HepG2 (cell line): ENCODE measurements around the gene PFKL. TPM values are rescaled to one million over a fixed set of nuclear protein-coding genes. Genes with fewer than 3 reads are reported as not detected.
"Not testable (repeated sequence)": the region's sequence is repeated elsewhere in the genome, so short reads cannot be mapped to it uniquely, and the experiment has no call there.

Experiments used
- ATAC-seq: fragments of 200-7000 bp; cut with Tn5 transposase; 3 replicates; pipeline ENCODE4 v1.9.1; 2020; ENCODE audit warnings: mild to moderate bottlenecking, moderate library complexity
- BruUV-seq: library from RNA; stranded (reverse); fragments of 400-500 nt; replicated peaks from 2 replicates; lab custom pipeline; 2021; lab: Mats Ljungman, UMichigan
- CTCF ChIA-PET: fragments of 300-600 bp; formaldehyde crosslinking; extraction: SDS; loops from one replicate; lab custom pipeline; 2021; ENCODE audit warnings: low total read pairs, inconsistent platforms, low intra/inter-chr PET ratio; lab: Yijun Ruan, JAX
- POLR2A ChIA-PET: fragments of 350-600 bp; sonication (Branson Sonifier 250); formaldehyde crosslinking; loops from one replicate; lab custom pipeline; 2020; ENCODE audit warnings: antibody characterized with exemption, inconsistent platforms; lab: Yijun Ruan, JAX
- DNase-seq: peaks from one replicate; pipeline ENCODE4 v3.0.0-alpha.2; 2015; ENCODE audit warnings: low spot score
- FAIRE-seq: peaks from 3 replicates; lab custom pipeline; 2011; peaks lifted over from hg19 to GRCh38; lab: Jason Lieb, UNC
- H2AFZ ChIP-seq: one replicate; pipeline ENCODE4 v1.6.1; 2011; ENCODE audit warnings: low read length, inconsistent platforms
- H3K27ac ChIP-seq: fragments of 300-600 bp; 3 replicates; pipeline ENCODE4 v1.8.0; 2011; ENCODE audit warnings: mixed run types, mild to moderate bottlenecking, mixed read lengths, low read length, inconsistent platforms; ENCODE audit not compliant: insufficient read depth; ENCODE audit errors: extremely low read length
- H3K27me3 ChIP-seq, 2 experiments: fragments of 200-600 bp in 1 of 2; 2 replicates in 1 of 2; 3 replicates in 1 of 2; pipeline versions ENCODE4 v1.6.0 to v1.8.0; 2011; ENCODE audit warnings: low read length in 2 of 2, mild to moderate bottlenecking in 2 of 2, moderate library complexity in 2 of 2, inconsistent platforms in 1 of 2; ENCODE audit not compliant: insufficient read depth in 2 of 2, control insufficient read depth in 1 of 2
- H3K36me3 ChIP-seq, 2 experiments: fragments of 200-600 bp in 1 of 2; replicated peaks in 1 of 2; 2 replicates in 1 of 2; 3 replicates in 1 of 2; pipeline versions ENCODE4 v1.5.1 to v1.8.0; 2011; ENCODE audit warnings: low read length in 2 of 2, inconsistent platforms in 1 of 2; ENCODE audit not compliant: insufficient read depth in 2 of 2, control insufficient read depth in 1 of 2
- H3K4me1 ChIP-seq: 2 replicates; pipeline ENCODE4 v1.5.1; 2012; ENCODE audit warnings: low read length, inconsistent platforms; ENCODE audit not compliant: insufficient read depth
- H3K4me2 ChIP-seq: 2 replicates; pipeline ENCODE4 v1.6.0; 2011; ENCODE audit warnings: low read depth, low read length, inconsistent platforms
- H3K4me3 ChIP-seq, 3 experiments: fragments of 200-600 bp in 1 of 3; sonication (generic), shearing (Covaris generic) in 1 of 3; replicated peaks in 1 of 3; 2 replicates each; pipeline ENCODE4 v1.5.1; 2011 to 2016; ENCODE audit warnings: low read length in 3 of 3, inconsistent platforms in 2 of 3, low read depth in 2 of 3, mild to moderate bottlenecking in 2 of 3, control low read depth in 1 of 3, mixed read lengths in 1 of 3; ENCODE audit not compliant: insufficient read depth in 1 of 3
- H3K79me2 ChIP-seq: one replicate; pipeline ENCODE4 v1.6.1; 2011; ENCODE audit warnings: low read length, inconsistent platforms; ENCODE audit not compliant: insufficient read depth
- H3K9ac ChIP-seq: 2 replicates; pipeline ENCODE4 v1.6.0; 2011; ENCODE audit warnings: mild to moderate bottlenecking, low read depth, low read length, inconsistent platforms; ENCODE audit not compliant: insufficient read depth
- H3K9me3 ChIP-seq: 2 replicates; pipeline ENCODE4 v1.5.1; 2012; ENCODE audit warnings: mild to moderate bottlenecking, low read length
- H4K20me1 ChIP-seq: 2 replicates; pipeline ENCODE4 v1.6.0; 2011; ENCODE audit warnings: inconsistent platforms, mild to moderate bottlenecking, low read length, moderate library complexity; ENCODE audit not compliant: insufficient read depth
- ARID2 ChIP-seq: sonication (generic); formaldehyde crosslinking; IDR thresholded peaks from 2 replicates; pipeline ENCODE4 v1.8.1; 2022; ENCODE audit warnings: mild to moderate bottlenecking, missing genetic modification reagents, borderline replicate concordance
- FOXA3 ChIP-seq: IDR thresholded peaks from 2 replicates; pipeline ENCODE4 v1.6.1; 2016; ENCODE audit warnings: missing genetic modification reagents, missing compliant biosample characterization
- HIVEP1 ChIP-seq: sonication (generic); formaldehyde crosslinking; IDR thresholded peaks from 2 replicates; pipeline ENCODE4 v1.4.0; 2020; ENCODE audit warnings: mild to moderate bottlenecking, missing genetic modification reagents
- KDM2A ChIP-seq: sonication (generic); formaldehyde crosslinking; IDR thresholded peaks from 2 replicates; pipeline ENCODE4 v1.4.0; 2020; ENCODE audit warnings: low read depth, missing genetic modification reagents, borderline replicate concordance
- NFKBIZ ChIP-seq: IDR thresholded peaks from 2 replicates; pipeline ENCODE4 v1.6.1; 2018; ENCODE audit warnings: missing genetic modification reagents, missing compliant biosample characterization
- ZBTB7B ChIP-seq: sonication (generic); formaldehyde crosslinking; IDR thresholded peaks from 2 replicates; pipeline ENCODE4 v1.4.0; 2020; ENCODE audit warnings: missing genetic modification reagents
- ZFY ChIP-seq: sonication (generic); formaldehyde crosslinking; IDR thresholded peaks from 2 replicates; pipeline ENCODE4 v1.4.0; 2020; ENCODE audit warnings: missing genetic modification reagents
- ZFYVE20 ChIP-seq: sonication (generic); formaldehyde crosslinking; IDR thresholded peaks from 2 replicates; pipeline ENCODE4 v1.8.0; 2023; ENCODE audit warnings: low read depth, mild to moderate bottlenecking, moderate library complexity, missing genetic modification reagents, borderline replicate concordance
- ZNF101 ChIP-seq: sonication (generic); formaldehyde crosslinking; IDR thresholded peaks from 2 replicates; pipeline ENCODE4 v1.4.0; 2020; ENCODE audit warnings: mild to moderate bottlenecking, low read depth, missing genetic modification reagents, borderline replicate concordance
- ZNF292 ChIP-seq: sonication (generic); formaldehyde crosslinking; IDR thresholded peaks from 2 replicates; pipeline ENCODE4 v1.8.1; 2022; ENCODE audit warnings: mild to moderate bottlenecking, low read depth, missing genetic modification reagents, borderline replicate concordance
- ZNF317 ChIP-seq: sonication (generic); formaldehyde crosslinking; IDR thresholded peaks from 2 replicates; pipeline ENCODE4 v1.5.0; 2020; ENCODE audit warnings: mild to moderate bottlenecking, missing genetic modification reagents
- ZNF460 ChIP-seq: sonication (generic); formaldehyde crosslinking; IDR thresholded peaks from 2 replicates; pipeline ENCODE4 v1.5.1; 2020; ENCODE audit warnings: missing genetic modification reagents, mild to moderate bottlenecking, borderline replicate concordance
- ZNF564 ChIP-seq: sonication (generic); formaldehyde crosslinking; IDR thresholded peaks from 2 replicates; pipeline ENCODE4 v1.8.1; 2023; ENCODE audit warnings: mild to moderate bottlenecking, missing genetic modification reagents
- ZNF619 ChIP-seq: sonication (generic); formaldehyde crosslinking; IDR thresholded peaks from 2 replicates; pipeline ENCODE4 v1.4.0; 2020; ENCODE audit warnings: mild to moderate bottlenecking, missing genetic modification reagents
- ZSCAN22 ChIP-seq: sonication (generic); formaldehyde crosslinking; IDR thresholded peaks from 2 replicates; pipeline ENCODE4 v1.4.0; 2020; ENCODE audit warnings: mild to moderate bottlenecking, missing genetic modification reagents
- ZSCAN9 ChIP-seq: IDR thresholded peaks from 2 replicates; pipeline ENCODE4 v1.6.1; 2016; ENCODE audit warnings: borderline replicate concordance
- WGBS: methylation state at CpG from one replicate; pipeline ENCODE4 v1.1.6; 2017; ENCODE audit warnings: low lambda C conversion rate; 5-methylcytosine and 5-hydroxymethylcytosine counted together
- in situ Hi-C: cut with HindIII; loops from 2 replicates; pipeline ENCODE4 v1.10.0; 2017; ENCODE audit warnings: low pct_unique_long_range_greater_than_20kb; ENCODE audit not compliant: extremely low pct_ligation_motif_present
- intact Hi-C: fragments of 100-400 bp; cut with micrococcal nuclease; formaldehyde crosslinking; loops from one replicate; pipeline ENCODE4 v1.10.0; 2022; ENCODE audit not compliant: unreplicated experiment
- polyA plus RNA-seq, 8 experiments: library from polyadenylated mRNA; depleted of rRNA in 3 of 8; stranded (reverse) in 7 of 8; unstranded in 1 of 8; fragments of >200 nt; fragmentation: Illumina TruSeq in 4 of 8; extraction: Trizol in 4 of 8; gene quantifications; 2 replicates each; pipeline versions ENCODE4 v1.2.1 to v1.2.3, GENCODE V29; 2011 to 2016; ENCODE audit warnings: low read depth in 4 of 8, missing spikeins in 1 of 8, mixed read lengths in 1 of 8; ENCODE audit not compliant: insufficient read depth in 1 of 8
- total RNA-seq, 5 experiments: library from RNA; depleted of rRNA; stranded (reverse); fragments of >200 nt; fragmentation: Illumina TruSeq; extraction: Trizol; gene quantifications; 2 replicates each; pipeline ENCODE4 v1.2.3, GENCODE V29; 2016; ENCODE audit warnings: low read depth in 1 of 5
- TF ChIP-seq, protein P1 (sequence below): sonication (generic); formaldehyde crosslinking; IDR thresholded peaks from 2 replicates; pipeline ENCODE4 v1.8.1; 2023; ENCODE audit warnings: mild to moderate bottlenecking, missing genetic modification reagents
- TF ChIP-seq, protein P2 (sequence below): sonication (generic); formaldehyde crosslinking; IDR thresholded peaks from 2 replicates; pipeline ENCODE4 v1.4.0; 2020; ENCODE audit warnings: missing genetic modification reagents; ENCODE audit errors: not compliant biosample characterization

PFKL gene
- total and polyA plus RNA-seq, 2 of the 13 experiments (the other 11 are each of a cell fraction or from before 2014, with no cell fraction given): 92.8 to 106 TPM

DNA sequence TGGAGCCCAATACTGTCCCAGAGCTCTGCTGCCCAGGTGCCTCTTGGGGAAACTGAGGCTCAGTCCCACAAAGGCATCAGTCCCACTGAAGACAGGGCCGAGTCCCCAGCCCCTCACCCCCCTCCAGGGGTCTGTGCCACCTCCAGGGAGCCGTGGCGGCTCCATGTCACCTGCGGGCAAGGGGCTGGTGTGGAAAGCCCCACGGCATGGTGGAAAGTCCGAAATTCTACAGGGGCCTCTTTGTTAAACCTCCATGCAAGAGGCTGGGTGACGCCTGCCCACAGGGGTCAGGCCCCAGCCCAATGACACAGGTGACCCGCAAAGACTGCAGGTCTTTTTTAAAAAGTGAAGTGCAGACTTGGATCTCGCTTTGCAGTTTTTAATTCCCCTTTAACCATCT, 17.5 kb upstream of the PFKL start:
- no peak for TF ChIP-seq FOXA3 (CRISPR knock-in tag)
- TF ChIP-seq, protein P1, sequence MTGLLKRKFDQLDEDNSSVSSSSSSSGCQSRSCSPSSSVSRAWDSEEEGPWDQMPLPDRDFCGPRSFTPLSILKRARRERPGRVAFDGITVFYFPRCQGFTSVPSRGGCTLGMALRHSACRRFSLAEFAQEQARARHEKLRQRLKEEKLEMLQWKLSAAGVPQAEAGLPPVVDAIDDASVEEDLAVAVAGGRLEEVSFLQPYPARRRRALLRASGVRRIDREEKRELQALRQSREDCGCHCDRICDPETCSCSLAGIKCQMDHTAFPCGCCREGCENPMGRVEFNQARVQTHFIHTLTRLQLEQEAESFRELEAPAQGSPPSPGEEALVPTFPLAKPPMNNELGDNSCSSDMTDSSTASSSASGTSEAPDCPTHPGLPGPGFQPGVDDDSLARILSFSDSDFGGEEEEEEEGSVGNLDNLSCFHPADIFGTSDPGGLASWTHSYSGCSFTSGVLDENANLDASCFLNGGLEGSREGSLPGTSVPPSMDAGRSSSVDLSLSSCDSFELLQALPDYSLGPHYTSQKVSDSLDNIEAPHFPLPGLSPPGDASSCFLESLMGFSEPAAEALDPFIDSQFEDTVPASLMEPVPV (CRISPR knock-in tag): no peak
- TF ChIP-seq NFKBIZ (CRISPR knock-in tag): no peak
- no peak for TF ChIP-seq ZNF460 (CRISPR knock-in tag)
- no peak for TF ChIP-seq ZBTB7B
- TF ChIP-seq ZNF564 (CRISPR knock-in tag): no peak
- TF ChIP-seq ARID2 (CRISPR knock-in tag): no peak
- TF ChIP-seq KDM2A: no peak
- no peak for TF ChIP-seq ZFY
- no peak for TF ChIP-seq ZNF101 (CRISPR knock-in tag)
- TF ChIP-seq ZNF292 (CRISPR knock-in tag): no peak
- TF ChIP-seq, protein P2, sequence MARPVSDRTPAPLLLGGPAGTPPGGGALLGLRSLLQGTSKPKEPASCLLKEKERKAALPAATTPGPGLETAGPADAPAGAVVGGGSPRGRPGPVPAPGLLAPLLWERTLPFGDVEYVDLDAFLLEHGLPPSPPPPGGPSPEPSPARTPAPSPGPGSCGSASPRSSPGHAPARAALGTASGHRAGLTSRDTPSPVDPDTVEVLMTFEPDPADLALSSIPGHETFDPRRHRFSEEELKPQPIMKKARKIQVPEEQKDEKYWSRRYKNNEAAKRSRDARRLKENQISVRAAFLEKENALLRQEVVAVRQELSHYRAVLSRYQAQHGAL (CRISPR knock-in tag): no peak
- TF ChIP-seq ZFYVE20: no peak
- TF ChIP-seq ZSCAN22: no peak
- TF ChIP-seq ZNF619 (CRISPR knock-in tag): no peak
- TF ChIP-seq HIVEP1 (CRISPR knock-in tag): no peak
- TF ChIP-seq ZSCAN9 (CRISPR knock-in tag): no peak
- TF ChIP-seq ZNF317 (CRISPR knock-in tag): no peak
- CTCF ChIA-PET: no interaction called here
- POLR2A ChIA-PET: no interaction called here
- ATAC-seq (no peak), FAIRE-seq (no peak), DNase-seq (no peak)
- in situ Hi-C loops (no loop called here), intact Hi-C loops (no loop called here)
- Histone ChIP-seq H3K27me3 (peaks cover 4 to 34% of the 10 kb centered on the region in 2 experiments), H3K9ac (no peak overlapping the region), H3K27ac (no peak overlapping the region), H3K79me2 (no peaks in the 10 kb centered on the region), H4K20me1 (no peaks in the 10 kb centered on the region), H2AFZ (no peak overlapping the region), H3K36me3 (no peaks in the 10 kb centered on the region), H3K4me2 (no peak overlapping the region), H3K9me3 (no peaks in the 10 kb centered on the region), H3K4me3 (no peak overlapping the region), H3K4me1 (no peaks in the 10 kb centered on the region)
- 16% methylated on average over 2 of the region's 9 CpGs for WGBS
- BruUV-seq: no TSS peak

DNA sequence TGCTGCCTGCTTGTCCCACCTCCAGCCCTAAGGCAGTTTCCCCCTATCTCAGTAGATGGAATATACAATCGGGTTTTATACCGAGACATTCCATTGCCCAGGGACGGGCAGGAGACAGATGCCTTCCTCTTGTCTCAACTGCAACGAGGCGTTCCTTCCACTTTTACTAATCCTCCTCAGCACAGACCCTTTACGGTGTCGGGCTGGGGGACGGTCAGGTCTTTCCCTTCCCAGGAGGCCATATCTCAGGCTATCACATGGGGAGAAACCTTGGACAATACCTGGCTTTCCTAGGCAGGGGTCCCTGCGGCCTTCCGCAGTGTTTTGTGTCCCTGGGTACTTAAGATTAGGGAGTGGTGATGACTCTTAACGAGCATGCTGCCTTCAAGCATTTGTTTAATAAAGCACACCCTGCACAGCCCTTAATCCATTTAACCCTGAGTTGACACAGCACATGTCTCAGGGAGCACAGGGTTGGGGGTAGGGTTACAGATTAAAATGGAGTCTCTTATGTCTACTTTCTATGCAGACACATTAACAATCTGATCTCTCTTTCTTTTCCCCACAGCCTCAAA, 16.6 kb upstream of the PFKL start:
- H3K9me3 ChIP-seq: not testable (repeated sequence)
- 55% methylated on average over 11 of the region's 11 CpGs for WGBS

More for the DNA sequence above, 16.6 kb upstream of the PFKL start:
- H3K9ac ChIP-seq, H3K4me1 ChIP-seq, intact Hi-C loops, in situ Hi-C loops, H3K36me3 ChIP-seq, DNase-seq, H2AFZ ChIP-seq, H4K20me1 ChIP-seq, CTCF ChIA-PET, BruUV-seq, H3K79me2 ChIP-seq, FAIRE-seq, H3K4me2 ChIP-seq, H3K27ac ChIP-seq, POLR2A ChIA-PET, H3K4me3 ChIP-seq, ATAC-seq: not testable (repeated sequence)
- H3K27me3 ChIP-seq: peaks cover 4 to 43% of the 10 kb centered on the region in 2 experiments
